ENCODE results near the gene LIMCH1.
A peak's percentile ranks its signal among the peaks of the same experiment; 100 is the strongest.
"Not testable (repeated sequence)": the region's sequence is repeated elsewhere in the genome, so short reads cannot be mapped to it uniquely, and the experiment has no call there.

The LIMCH1 gene

GRCh38 chr4:41538017-41538733 is at the start of gene LIMCH1:
LIMCH1 (plus strand) TSS chr4:41538157; CDS start chr4:41605996, 67,839 bp downstream.
- no peak for DNase-seq

- not testable (repeated sequence) for DNase-seq
Measured at GRCh38 chr4:41491081-41491576, 46.8 kb upstream of the LIMCH1 start.

GRCh38 chr4:41496977-41497376 is 41.0 kb upstream of the LIMCH1 start:
- DNase-seq: no peak

GRCh38 chr4:41498177-41498576 is 39.8 kb upstream of the LIMCH1 start:
- DNase-seq: no peak

- DNase-seq: no peak
Measured at GRCh38 chr4:41504167-41504818, 33.7 kb upstream of the LIMCH1 start.

- peak; percentile 74 for DNase-seq
Measured at GRCh38 chr4:41505161-41505661, 32.7 kb upstream of the LIMCH1 start.

- DNase-seq: no peak
Measured at GRCh38 chr4:41506130-41506529, 31.8 kb upstream of the LIMCH1 start.

GRCh38 chr4:41507291-41507947 is 30.5 kb upstream of the LIMCH1 start:
- no peak for DNase-seq

- peak; percentile 71 for DNase-seq
Measured at GRCh38 chr4:41509451-41509866, 28.5 kb upstream of the LIMCH1 start.

GRCh38 chr4:41510179-41510578 is 27.8 kb upstream of the LIMCH1 start:
- DNase-seq: no peak

- DNase-seq: no peak
Measured at GRCh38 chr4:41512136-41512535, 25.8 kb upstream of the LIMCH1 start.

GRCh38 chr4:41512596-41512995 is 25.4 kb upstream of the LIMCH1 start:
- DNase-seq: no peak

- DNase-seq: no peak
Measured at GRCh38 chr4:41514169-41514568, 23.8 kb upstream of the LIMCH1 start.

GRCh38 chr4:41514766-41515481 is 23.0 kb upstream of the LIMCH1 start:
- DNase-seq: no peak

- DNase-seq: no peak
Measured at GRCh38 chr4:41517121-41517520, 20.8 kb upstream of the LIMCH1 start.

GRCh38 chr4:41517747-41518146 is 20.2 kb upstream of the LIMCH1 start:
- no peak for DNase-seq

GRCh38 chr4:41524425-41524824 is 13.5 kb upstream of the LIMCH1 start:
- no peak for DNase-seq

GRCh38 chr4:41525129-41525528 is 12.8 kb upstream of the LIMCH1 start:
- no peak for DNase-seq

- no peak for DNase-seq
Measured at GRCh38 chr4:41526628-41527027, 11.3 kb upstream of the LIMCH1 start.

- no peak for DNase-seq
Measured at GRCh38 chr4:41528512-41529205, 9.3 kb upstream of the LIMCH1 start.

- no peak for DNase-seq
Measured at GRCh38 chr4:41530741-41531140, 7.2 kb upstream of the LIMCH1 start.

GRCh38 chr4:41532336-41532735 is 5.6 kb upstream of the LIMCH1 start:
- no peak for DNase-seq
